H1 (cell line): Measurements from ENCODE around the gene SLC43A2. TPM values are rescaled to one million over a fixed set of nuclear protein-coding genes. Genes with fewer than 3 reads are reported as not detected.

Source experiments
- RXRA ChIP-seq: IDR thresholded peaks from 2 replicates; pipeline ENCODE4 v1.6.1; 2011; ENCODE audit warnings: low read depth, mild to moderate bottlenecking, low read length, moderate library complexity; ENCODE audit not compliant: insufficient read depth
- SAP30 ChIP-seq: fragments of 300-600 bp; sonication (generic); IDR thresholded peaks from 2 replicates; pipeline ENCODE4 v1.7.1; 2012; ENCODE audit warnings: low read length, moderate library complexity, mild to moderate bottlenecking, inconsistent platforms; ENCODE audit not compliant: insufficient read depth, insufficient replicate concordance
- polyA plus RNA-seq, 7 experiments: library from polyadenylated mRNA; depleted of rRNA in 3 of 7; stranded (reverse) in 5 of 7; unstranded in 2 of 7; fragments of >200 nt in 5 of 7; fragments of 200-250 nt in 2 of 7; gene quantifications; 1 replicate in 5 of 7; 2 replicates in 1 of 7; 4 replicates in 1 of 7; pipeline versions ENCODE4 v1.2.1 to v1.2.3, GENCODE V29; 2011 to 2013; ENCODE audit warnings: missing spikeins in 2 of 7, mixed read lengths in 2 of 7
- total RNA-seq: library from RNA; stranded (reverse); fragmentation: NEBNext Ultra II Directional; extraction: Animal tissue kit (Norgen Biotek cat#: 25700); gene quantifications from 2 replicates; pipeline ENCODE4 v1.2.1, GENCODE V29; 2021

SLC43A2 gene
- total and polyA plus RNA-seq, 2 of the 8 experiments (the other 6 are each of a cell fraction or from before 2014, with no cell fraction given) = 6.6 to 10.5 TPM

- TF ChIP-seq RXRA = no peak
- TF ChIP-seq SAP30 = no peak
Observed at GRCh38 chr17:1620486-1620885, 8.1 kb downstream of the SLC43A2 start (continued).
